DND-41 (cell line): ENCODE results near the gene KRTAP10-3.

ENCODE experiments used
- EZH2 ChIP-seq: IDR thresholded peaks from 3 replicates; pipeline ENCODE4 v1.6.1; 2012; ENCODE audit warnings: borderline replicate concordance, low read depth, mild to moderate bottlenecking, moderate library complexity, low read length, inconsistent platforms; ENCODE audit not compliant: severe bottlenecking
- TF ChIP-seq, protein P1 (sequence below): IDR thresholded peaks from 2 replicates; pipeline ENCODE4 v1.5.1; 2012; ENCODE audit warnings: borderline replicate concordance, low read length, moderate library complexity, mild to moderate bottlenecking; ENCODE audit not compliant: poor library complexity, severe bottlenecking; ENCODE audit errors: extremely low read depth

DNA sequence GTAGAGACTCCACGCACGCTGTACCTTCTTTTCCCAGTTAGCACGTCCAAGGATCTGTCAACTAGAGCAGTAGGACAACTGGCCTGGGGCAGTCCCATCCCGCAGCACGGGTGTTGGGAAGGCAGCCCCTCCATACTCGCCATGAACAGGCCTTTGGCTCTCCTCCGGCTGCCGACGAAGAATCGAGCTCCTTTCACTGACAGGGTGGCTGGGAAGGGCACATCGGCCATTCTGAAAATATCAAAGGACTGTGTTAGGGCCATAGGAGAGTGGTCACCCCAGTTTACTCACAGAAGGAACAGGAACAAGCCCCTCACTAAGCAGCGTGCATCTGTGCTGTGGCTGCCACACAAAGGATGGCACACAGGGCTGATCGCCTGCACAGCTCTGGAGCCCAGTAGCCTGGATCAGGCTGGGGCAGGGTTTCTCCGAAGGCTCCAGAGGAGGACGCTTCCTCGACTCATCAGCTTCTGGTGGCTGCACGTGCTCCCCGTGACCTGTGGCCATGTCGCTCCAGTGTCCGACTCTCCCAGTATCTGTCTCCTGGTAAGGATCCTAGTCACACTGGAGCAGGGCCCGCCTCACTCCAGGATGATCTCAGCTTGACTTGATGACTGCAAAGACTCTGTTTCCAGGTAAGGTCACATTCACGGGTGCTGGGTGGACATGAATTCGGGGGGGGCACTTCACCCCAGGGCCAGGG lies 27.5 kb downstream of the KRTAP10-3 start:
- no peak for TF ChIP-seq EZH2
- TF ChIP-seq, protein P1, sequence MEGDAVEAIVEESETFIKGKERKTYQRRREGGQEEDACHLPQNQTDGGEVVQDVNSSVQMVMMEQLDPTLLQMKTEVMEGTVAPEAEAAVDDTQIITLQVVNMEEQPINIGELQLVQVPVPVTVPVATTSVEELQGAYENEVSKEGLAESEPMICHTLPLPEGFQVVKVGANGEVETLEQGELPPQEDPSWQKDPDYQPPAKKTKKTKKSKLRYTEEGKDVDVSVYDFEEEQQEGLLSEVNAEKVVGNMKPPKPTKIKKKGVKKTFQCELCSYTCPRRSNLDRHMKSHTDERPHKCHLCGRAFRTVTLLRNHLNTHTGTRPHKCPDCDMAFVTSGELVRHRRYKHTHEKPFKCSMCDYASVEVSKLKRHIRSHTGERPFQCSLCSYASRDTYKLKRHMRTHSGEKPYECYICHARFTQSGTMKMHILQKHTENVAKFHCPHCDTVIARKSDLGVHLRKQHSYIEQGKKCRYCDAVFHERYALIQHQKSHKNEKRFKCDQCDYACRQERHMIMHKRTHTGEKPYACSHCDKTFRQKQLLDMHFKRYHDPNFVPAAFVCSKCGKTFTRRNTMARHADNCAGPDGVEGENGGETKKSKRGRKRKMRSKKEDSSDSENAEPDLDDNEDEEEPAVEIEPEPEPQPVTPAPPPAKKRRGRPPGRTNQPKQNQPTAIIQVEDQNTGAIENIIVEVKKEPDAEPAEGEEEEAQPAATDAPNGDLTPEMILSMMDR, result no peak
